Tibial artery (tissue), 4 donors: ENCODE data around the gene ASAP2.

Experiments
- DNase-seq, 2 donors: peaks; one replicate each; pipeline ENCODE4 v3.0.0-alpha.2; 2019
- H3K27ac ChIP-seq, 2 donors: fragments of 200-600 bp; sonication (generic) in 1 of 2; 1 replicate in 1 of 2; 2 replicates in 1 of 2; pipeline ENCODE4 v1.5.1; 2018 to 2019; ENCODE audit warnings: mild to moderate bottlenecking in 1 of 2
- H3K27me3 ChIP-seq, 2 donors: fragments of 200-600 bp; sonication (generic) in 1 of 2; one replicate each; pipeline versions ENCODE4 v1.5.1 to v1.6.0; 2016 to 2019
- H3K36me3 ChIP-seq, 3 donors: fragments of 200-600 bp; sonication (generic) in 2 of 3; one replicate each; pipeline ENCODE4 v1.5.1; 2016 to 2019; ENCODE audit warnings: mild to moderate bottlenecking in 2 of 3
- H3K4me1 ChIP-seq, 4 donors: fragments of 200-600 bp; sonication (generic) in 2 of 4; 1 replicate in 3 of 4; 2 replicates in 1 of 4; pipeline ENCODE4 v1.5.1; 2016 to 2019
- H3K4me3 ChIP-seq, 2 donors: fragments of 200-600 bp; sonication (generic) in 1 of 2; 1 replicate in 1 of 2; 2 replicates in 1 of 2; pipeline ENCODE4 v1.5.1; 2018 to 2019; ENCODE audit warnings: mild to moderate bottlenecking in 2 of 2
- H3K9me3 ChIP-seq, 3 donors: fragments of 200-600 bp; sonication (generic) in 1 of 3; one replicate each; pipeline ENCODE4 v1.5.1; 2016 to 2019
- CTCF ChIP-seq, 2 experiments: fragments of 200-600 bp in 1 of 2; fragments of 450-650 bp in 1 of 2; IDR thresholded peaks; one replicate each; pipeline ENCODE4 v1.5.1; 2017 to 2019; ENCODE audit warnings: antibody characterized with exemption in 2 of 2, mild to moderate bottlenecking in 1 of 2, moderate library complexity in 1 of 2
- intact Hi-C: fragments of 100-400 bp; cut with DNase I; formaldehyde crosslinking; loops from one replicate; pipeline ENCODE4 v1.15.0; 2023; ENCODE audit warnings: low total_unique reads

The ASAP2 gene

GRCh38 chr2:9221223-9221622, 14.6 kb downstream of the ASAP2 start:
- H3K4me1 ChIP-seq = peaks cover 0 to 87% (median 30%) of the 10 kb centered on the region in 4 donors

GRCh38 chr2:9222239-9222892, 15.8 kb downstream of the ASAP2 start:
- Histone ChIP-seq H3K4me3 (no peak overlapping the region), H3K27me3 (no peaks in the 10 kb centered on the region), H3K9me3 (no peaks in the 10 kb centered on the region), H3K27ac (peak overlapping the region; percentile 42 to 53), H3K36me3 (no peaks in the 10 kb centered on the region), H3K4me1 (peaks cover 0 to 85% (median 29%) of the 10 kb centered on the region in 4 donors)
- peak in 1 of 2 donors; percentile 57 for DNase-seq
- intact Hi-C loops = no loop called here
- TF ChIP-seq CTCF (IDR thresholded peaks at IDR 0.05) = no peak

More at GRCh38 chr2:9221223-9221622, 14.6 kb downstream of the ASAP2 start:
- H3K9me3 ChIP-seq = no peaks in the 10 kb centered on the region
- TF ChIP-seq CTCF (IDR thresholded peaks at IDR 0.05) = no peak
- intact Hi-C loops = no loop called here
- H3K27me3 ChIP-seq = no peaks in the 10 kb centered on the region
- H3K4me3 ChIP-seq = no peak overlapping the region
- peak in 1 of 2 donors; percentile 43 for DNase-seq
- no peaks in the 10 kb centered on the region for H3K36me3 ChIP-seq
- H3K27ac ChIP-seq = peak overlapping the region in 1 of 2 donors; percentile 46

GRCh38 chr2:9222893-9223287, 16.3 kb downstream of the ASAP2 start:
- H3K27me3 ChIP-seq = no peaks in the 10 kb centered on the region
- no peak for DNase-seq
- H3K27ac ChIP-seq = peak overlapping the region; percentile 42 to 53
- H3K36me3 ChIP-seq = no peaks in the 10 kb centered on the region
- peaks cover 0 to 80% (median 29%) of the 10 kb centered on the region in 4 donors for H3K4me1 ChIP-seq
- no peak overlapping the region for H3K4me3 ChIP-seq
- no peak for TF ChIP-seq CTCF (IDR thresholded peaks at IDR 0.05)
- H3K9me3 ChIP-seq = no peaks in the 10 kb centered on the region
- intact Hi-C loops = no loop called here

GRCh38 chr2:9225806-9226205, 19.2 kb downstream of the ASAP2 start:
- H3K27me3 ChIP-seq = no peaks in the 10 kb centered on the region
- no peak overlapping the region for H3K4me3 ChIP-seq
- no peak for DNase-seq
- no peak for TF ChIP-seq CTCF (IDR thresholded peaks at IDR 0.05)
- peaks cover 0 to 73% (median 39%) of the 10 kb centered on the region in 4 donors for H3K4me1 ChIP-seq
- H3K36me3 ChIP-seq = no peaks in the 10 kb centered on the region
- no peaks in the 10 kb centered on the region for H3K9me3 ChIP-seq
- H3K27ac ChIP-seq = no peak overlapping the region
- intact Hi-C loops = no loop called here

- DNase-seq = no peak
- Histone ChIP-seq H3K27me3 (no peaks in the 10 kb centered on the region), H3K36me3 (no peaks in the 10 kb centered on the region), H3K4me1 (peaks cover 0 to 73% (median 45%) of the 10 kb centered on the region in 4 donors), H3K4me3 (no peak overlapping the region), H3K27ac (no peak overlapping the region), H3K9me3 (no peaks in the 10 kb centered on the region)
- intact Hi-C loops = no loop called here
- TF ChIP-seq CTCF (IDR thresholded peaks at IDR 0.05) = no peak
Observed at GRCh38 chr2:9226458-9227380, 20.1 kb downstream of the ASAP2 start.
